22Rv1 (cell line): ENCODE measurements around the gene KRTAP5-1.

ENCODE experiments used
- H3K27ac ChIP-seq: fragments of 450-650 bp; 2 replicates; pipeline ENCODE4 v1.5.1; 2017
- ZFX ChIP-seq: fragments of 450-650 bp; IDR thresholded peaks from 2 replicates; pipeline ENCODE4 v1.6.1; 2017; ENCODE audit warnings: antibody characterized with exemption, borderline replicate concordance
- TF ChIP-seq, protein P1 (sequence below): fragments of 450-650 bp; IDR thresholded peaks from 2 replicates; pipeline ENCODE4 v1.5.1; 2017; ENCODE audit warnings: mild to moderate bottlenecking

Gene KRTAP5-1

DNA sequence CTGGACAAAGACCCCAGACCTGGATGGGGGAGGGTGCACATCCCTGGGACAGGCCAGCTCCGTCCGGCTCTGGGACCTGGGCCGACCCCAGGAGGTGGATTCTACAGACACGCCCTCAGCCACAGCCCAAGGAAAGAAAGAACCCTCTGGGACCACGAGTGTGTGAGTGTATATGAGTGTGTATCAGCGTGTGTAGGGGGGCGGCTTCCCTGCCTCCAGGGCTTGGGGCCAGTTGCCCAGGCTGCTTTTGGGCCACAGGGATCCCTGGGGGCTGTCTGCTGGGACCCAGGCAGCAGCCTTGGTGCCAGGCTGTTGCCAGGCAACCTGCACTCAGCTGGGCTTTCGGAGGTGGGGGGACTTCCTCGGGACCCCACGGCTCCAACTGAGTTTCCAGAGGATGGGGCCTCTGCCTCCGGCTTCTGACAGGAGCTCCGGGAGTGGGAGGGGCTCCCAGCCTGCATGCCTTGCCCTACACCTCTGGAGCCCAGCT lies 21.9 kb downstream of the KRTAP5-1 start:
- no peak overlapping the region for H3K27ac ChIP-seq
- TF ChIP-seq, protein P1, sequence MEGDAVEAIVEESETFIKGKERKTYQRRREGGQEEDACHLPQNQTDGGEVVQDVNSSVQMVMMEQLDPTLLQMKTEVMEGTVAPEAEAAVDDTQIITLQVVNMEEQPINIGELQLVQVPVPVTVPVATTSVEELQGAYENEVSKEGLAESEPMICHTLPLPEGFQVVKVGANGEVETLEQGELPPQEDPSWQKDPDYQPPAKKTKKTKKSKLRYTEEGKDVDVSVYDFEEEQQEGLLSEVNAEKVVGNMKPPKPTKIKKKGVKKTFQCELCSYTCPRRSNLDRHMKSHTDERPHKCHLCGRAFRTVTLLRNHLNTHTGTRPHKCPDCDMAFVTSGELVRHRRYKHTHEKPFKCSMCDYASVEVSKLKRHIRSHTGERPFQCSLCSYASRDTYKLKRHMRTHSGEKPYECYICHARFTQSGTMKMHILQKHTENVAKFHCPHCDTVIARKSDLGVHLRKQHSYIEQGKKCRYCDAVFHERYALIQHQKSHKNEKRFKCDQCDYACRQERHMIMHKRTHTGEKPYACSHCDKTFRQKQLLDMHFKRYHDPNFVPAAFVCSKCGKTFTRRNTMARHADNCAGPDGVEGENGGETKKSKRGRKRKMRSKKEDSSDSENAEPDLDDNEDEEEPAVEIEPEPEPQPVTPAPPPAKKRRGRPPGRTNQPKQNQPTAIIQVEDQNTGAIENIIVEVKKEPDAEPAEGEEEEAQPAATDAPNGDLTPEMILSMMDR = no peak

- H3K27ac ChIP-seq = no peak overlapping the region
- TF ChIP-seq ZFX = no peak
- TF ChIP-seq, protein P1 = no peak
Measured at GRCh38 chr11:1562469-1563148, 22.5 kb downstream of the KRTAP5-1 start.

DNA sequence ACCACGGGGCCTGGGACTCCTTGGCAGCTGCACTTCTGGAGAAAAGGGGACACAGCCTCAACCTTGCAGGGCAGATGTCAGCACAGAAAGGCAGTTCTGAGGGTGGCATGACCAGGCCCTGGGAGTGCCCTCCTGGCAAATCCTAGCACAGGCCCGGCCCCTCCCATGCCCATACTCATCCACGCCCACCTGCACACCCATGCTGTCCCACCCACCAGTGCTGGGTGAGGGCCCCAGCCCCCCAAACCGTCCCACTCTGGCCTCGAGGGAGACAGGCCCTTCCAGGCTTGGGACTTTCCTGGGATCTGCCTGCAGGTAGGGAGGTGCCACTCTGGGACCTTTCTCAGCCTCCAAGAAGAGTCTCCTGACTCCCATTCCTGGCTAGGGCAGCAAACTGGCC lies 23.1 kb downstream of the KRTAP5-1 start:
- no peak for TF ChIP-seq ZFX
- TF ChIP-seq, protein P1 = no peak
- H3K27ac ChIP-seq = no peak overlapping the region

DNA sequence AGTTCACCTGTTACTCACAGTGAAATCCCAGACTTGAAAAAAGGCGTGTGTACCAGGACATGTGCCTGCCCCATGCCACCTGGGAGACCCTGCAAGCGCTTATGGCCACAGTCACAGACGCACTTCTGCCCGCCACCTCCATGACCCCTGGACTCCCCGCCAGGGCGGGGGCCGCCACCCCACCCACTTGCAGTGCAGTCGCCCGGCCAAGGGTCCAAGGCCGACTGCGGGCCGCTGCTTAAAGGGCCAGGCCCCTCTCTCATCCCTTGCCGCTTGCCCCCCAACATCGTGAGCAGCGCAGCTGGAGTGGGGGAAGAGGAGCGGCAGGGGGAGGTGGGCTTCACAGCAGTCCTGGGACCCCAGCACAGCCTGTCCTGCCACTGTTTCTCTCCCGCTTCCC lies 23.8 kb downstream of the KRTAP5-1 start:
- TF ChIP-seq ZFX = no peak
- TF ChIP-seq, protein P1 = no peak
- no peak overlapping the region for H3K27ac ChIP-seq

DNA sequence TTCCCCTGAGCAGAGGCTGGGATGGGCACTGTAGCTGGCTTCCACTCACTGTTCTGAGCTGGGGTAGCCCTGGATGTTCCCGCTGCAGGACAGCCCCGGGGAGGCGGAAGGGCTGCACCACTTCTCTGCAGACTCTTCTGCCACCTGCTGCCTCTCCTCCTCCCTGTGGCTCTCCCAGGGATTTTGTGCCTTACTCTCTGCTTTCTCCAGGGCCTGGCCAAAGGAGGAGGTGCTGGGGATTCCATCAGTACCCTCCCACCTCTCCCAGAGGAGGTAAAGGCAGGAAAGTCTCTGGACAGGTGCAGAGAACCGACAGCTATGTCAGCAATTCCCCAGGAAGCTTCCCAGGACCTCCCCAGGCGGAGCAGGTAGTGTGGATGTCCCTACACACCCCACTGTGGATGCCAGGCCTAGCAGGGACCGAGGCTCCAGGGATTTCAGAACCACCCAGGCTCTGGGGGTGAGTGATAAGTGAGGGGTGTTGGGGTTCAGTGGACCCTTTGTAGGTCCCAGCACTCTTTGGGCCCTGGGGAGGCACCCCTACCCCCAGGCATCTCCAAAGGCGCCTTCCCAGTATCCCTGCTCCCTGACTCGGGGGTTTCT lies 24.3 kb downstream of the KRTAP5-1 start:
- H3K27ac ChIP-seq = peak overlapping the region; percentile 51
- no peak for TF ChIP-seq ZFX
- TF ChIP-seq, protein P1 = no peak

DNA sequence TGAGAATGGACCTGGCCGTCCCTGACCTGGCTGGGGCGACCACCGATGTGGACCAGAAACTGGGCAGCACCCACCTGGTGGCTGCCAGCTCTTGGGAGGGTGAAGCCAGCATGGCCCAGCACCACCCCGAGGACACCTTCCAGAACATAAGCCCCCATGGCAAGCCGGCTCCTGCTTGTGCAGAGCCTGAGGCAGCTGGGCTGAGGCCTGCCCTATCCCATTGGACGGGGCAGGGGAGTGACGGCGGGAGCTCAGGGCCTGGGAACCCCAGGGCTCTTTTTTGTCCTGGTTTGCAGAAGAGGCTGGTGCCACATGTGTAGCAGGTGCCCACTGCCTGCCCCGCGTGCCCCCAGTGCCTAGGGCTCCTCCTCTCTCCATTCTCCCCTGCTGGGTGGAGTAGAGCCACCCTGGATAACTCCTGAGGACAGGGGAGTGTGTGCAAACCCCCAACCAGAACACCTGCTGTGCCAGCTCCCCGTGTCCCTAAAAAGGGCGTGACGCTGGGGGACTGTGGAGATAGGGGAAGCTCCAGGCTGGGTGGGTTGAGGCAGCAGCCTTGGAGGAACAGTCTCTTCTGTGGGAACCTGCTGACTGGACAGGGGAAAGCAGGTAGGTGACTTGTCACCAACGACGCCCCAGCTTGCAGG lies 25.0 kb downstream of the KRTAP5-1 start:
- H3K27ac ChIP-seq = peak overlapping the region; percentile 51
- no peak for TF ChIP-seq ZFX

- peak overlapping the region; percentile 51 for H3K27ac ChIP-seq
- TF ChIP-seq, protein P1 = no peak
- no peak for TF ChIP-seq ZFX
Measured at GRCh38 chr11:1559111-1559951, 25.8 kb downstream of the KRTAP5-1 start.
